NCI-H510A (cell line): ENCODE results near the gene TBCCD1.
"Not testable (repeated sequence)": the region's sequence is repeated elsewhere in the genome, so short reads cannot be mapped to it uniquely, and the experiment has no call there.

Source experiments
- DNase-seq: peaks from one replicate; lab custom pipeline; 2025; lab: John Stamatoyannopoulos, UW

TBCCD1 gene

DNA sequence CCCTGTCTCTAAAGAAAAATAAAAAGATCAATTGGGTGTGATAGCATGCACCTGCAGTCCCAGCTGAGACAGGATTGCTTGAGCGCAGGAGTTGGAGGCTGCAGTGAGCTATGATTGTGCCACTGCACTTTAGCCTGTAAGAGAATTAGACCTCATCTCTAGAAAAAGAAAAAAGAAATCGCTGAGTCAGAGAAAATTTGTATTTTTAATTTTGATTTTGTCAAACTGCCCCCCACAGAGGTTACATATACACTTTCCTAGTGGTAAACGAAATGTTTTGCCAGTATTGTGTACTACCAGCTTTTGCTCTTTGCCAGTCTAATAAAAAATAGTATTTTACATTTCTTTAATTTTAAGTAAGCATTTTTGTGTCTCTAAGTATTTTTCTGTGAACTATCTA, 17.6 kb downstream of the TBCCD1 start:
- no peak for DNase-seq

DNA sequence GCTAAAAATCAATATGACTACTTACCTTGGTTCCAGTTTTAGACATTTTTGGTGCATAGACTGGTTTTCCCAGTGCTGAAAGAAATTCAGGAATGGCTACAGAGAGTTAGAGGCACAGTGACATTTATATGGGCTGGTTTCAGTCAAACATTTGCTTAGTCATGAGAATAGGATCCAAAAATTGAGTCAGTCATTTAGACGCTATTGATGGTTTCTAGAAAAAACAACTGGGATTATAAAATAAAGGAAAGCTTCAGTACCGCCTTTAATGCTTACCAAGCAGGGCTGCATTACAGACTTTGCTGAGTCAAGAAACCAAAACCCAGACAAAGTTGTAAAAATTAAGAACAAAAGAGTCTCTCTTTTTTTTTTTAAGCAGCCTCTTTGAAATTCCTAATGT, 22.9 kb downstream of the TBCCD1 start, which contains the start of gene CRYGS:
Gene CRYGS (minus strand): TSS at position 100 of the 400 bp plus-strand sequence. CDS start 54 bp downstream, at position 46.
- no peak for DNase-seq

- DNase-seq = no peak
These were observed 26.3 kb downstream of the TBCCD1 start for GRCh38 chr3:186540835-186541226.

DNA sequence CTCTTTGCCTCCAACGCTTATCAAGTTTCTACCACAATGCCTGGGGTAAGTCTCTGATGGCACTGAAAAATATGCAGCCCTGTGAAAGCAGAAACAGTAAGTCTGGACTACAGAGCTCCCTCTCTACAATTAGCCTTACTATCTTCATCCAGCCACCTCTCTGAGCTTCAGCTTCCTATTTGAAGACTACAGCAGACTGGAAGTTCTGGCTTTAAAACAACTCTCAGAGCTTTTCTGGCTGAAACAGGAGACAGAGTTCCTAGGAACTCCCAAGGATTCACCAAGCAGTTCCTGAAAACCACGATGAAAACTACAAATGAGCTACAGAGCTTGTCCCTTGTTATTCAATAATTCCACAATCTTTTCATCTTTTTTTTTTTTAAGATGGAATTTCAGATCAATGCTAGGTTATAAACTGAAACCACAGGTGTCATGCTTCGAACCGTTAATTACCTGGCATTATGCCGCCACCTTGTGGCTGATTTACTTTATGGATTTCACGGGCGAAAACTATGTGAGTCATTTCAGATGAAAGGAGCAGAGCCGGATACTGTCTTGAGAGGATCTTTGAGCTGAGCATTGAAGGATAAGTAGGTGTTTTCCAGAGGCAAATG, 26.8 kb downstream of the TBCCD1 start:
- no peak for DNase-seq

- no peak for DNase-seq
These were observed 28.4 kb downstream of the TBCCD1 start for GRCh38 chr3:186538779-186539178.

- no peak for DNase-seq
These were observed 30.0 kb downstream of the TBCCD1 start for GRCh38 chr3:186536883-186537844.

GRCh38 chr3:186534113-186534669, 32.9 kb downstream of the TBCCD1 start:
- no peak for DNase-seq

- DNase-seq = no peak
These were observed 34.5 kb downstream of the TBCCD1 start for GRCh38 chr3:186532598-186533072.

DNA sequence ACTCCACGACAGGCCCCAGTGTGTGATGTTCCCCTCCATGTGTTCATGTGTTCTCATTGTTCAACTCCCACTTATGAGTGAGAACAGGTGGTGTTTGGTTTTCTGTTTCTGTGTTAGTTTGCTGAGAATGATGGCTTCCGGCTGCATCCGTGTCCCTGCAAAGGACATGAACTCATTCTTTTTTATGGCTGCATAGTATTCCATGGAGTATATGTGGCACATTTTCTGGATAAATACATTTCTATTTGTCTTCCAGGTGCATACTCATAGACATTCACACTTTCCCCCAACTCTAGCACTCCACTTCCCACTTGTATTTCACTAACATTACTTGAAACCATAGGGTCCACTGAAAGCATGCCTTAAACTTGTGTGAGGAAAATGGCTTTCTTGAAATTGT, 35.4 kb downstream of the TBCCD1 start:
- not testable (repeated sequence) for DNase-seq

GRCh38 chr3:186530415-186530814, 36.7 kb downstream of the TBCCD1 start:
- DNase-seq = no peak

DNA sequence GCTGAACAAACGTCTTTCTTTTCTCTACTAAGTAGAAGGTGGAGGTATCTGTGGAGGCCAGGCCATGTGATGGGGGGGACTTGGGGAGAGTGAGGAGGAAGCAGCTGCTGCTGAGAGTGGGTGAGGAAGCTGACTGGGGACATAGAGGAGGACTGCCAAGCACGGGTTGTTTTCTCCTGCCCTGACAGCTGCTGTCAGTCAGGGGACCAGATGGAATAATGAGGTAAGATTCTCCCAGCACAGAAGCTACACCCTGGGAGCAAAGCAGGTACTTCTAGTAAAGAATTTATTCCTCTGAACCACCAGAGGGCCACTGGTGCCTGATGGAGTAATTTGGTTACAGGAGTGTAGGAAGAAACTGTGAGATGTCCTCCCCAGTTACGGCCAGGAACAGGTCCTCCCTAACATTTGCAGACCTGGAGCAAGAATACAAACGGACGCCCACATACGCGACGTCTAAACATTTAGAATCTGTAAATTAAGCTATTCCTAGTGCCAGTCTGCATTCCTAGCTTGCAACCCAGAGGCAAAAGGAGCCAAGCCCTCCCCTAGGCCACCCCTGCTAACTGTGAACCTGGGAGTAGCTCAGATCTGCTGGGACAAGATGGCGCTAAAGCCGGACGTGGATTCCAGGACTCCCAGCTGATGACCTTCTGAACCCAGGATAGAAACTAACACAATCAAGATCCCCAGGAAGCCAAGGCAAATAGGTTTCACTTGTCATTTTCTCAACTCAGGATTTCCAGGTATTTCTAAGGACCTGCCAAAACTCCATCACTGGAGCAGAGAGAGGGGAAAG, 37.7 kb downstream of the TBCCD1 start:
- DNase-seq = no peak

DNA sequence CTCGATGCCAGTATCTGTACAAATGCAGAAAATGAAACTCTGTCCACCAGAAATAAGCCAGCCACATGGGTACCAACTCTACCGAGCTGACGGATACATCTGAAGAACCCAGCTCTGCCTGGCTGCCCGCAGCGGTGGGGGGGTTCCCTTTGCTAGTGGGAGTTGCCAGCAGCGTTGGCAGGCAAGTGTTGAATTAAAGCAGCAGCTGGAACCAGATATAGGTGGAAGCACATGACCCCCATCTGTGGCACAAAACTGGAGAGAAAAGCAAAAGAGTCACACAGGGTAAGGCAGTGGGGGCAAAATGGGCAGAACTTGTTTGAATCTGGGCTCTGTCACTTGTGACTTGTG, 40.9 kb downstream of the TBCCD1 start:
- DNase-seq = no peak

DNA sequence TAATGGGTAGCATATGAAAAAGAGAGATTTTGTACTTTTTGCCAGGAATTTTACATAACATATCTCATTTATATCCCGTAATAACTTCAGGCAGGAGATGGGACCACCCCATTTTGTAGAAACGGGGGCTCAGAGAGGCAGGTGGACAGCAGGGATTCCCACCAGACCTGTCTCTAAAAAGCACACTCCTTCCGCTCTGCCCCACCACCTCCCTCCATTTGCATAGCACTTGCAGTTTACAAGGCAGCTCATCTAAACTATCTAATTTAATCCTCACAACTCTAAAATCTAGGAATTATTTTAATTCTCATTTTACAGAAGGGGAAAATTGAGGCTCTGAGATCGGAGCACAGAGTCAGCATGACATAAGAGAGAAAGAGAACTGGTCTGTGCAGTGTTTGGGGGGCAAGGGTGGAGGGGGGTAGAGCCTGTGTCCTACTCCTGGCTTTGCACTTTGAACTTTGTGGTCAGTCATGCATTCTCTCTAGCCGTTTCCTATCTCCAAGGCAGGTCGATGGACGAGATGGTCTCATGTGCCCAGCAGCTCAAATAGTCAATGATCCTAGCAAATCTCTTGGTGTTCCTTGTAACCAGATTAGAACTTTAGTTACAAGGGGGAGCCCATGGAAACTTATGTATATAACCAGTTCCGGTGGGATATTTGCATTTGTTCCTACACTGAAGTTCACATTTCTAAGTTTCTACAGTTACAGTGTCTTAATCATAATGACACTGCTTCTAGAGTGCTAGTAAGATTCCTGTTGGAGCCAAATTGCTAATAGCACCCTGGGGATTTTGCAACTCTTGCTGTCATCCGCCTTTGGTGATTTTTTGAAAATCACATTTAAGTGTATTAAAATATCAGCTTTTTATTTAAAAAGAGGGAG, 41.5 kb downstream of the TBCCD1 start:
- no peak for DNase-seq

DNA sequence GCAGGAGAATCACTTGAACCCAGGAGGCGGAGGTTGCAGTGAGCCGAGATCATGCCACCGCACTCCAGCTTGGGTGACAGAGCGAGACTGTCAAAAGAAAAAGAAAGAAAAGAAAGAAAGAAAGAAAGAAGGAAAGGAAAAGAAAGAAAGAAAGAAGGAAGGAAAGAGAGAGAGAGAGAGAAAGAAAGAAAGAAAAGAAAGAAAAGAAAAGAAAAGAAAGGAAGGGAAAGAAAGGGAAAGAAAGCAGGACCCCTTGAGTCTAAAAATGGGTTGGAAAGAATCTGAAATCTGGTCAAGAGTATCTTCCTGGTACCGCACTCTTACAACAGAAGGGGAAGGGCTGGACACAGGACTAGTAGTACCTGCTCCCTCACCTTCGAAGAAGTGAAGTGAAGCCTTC, 42.5 kb downstream of the TBCCD1 start:
- DNase-seq = no peak

GRCh38 chr3:186523434-186523833, 43.7 kb downstream of the TBCCD1 start:
- no peak for DNase-seq

GRCh38 chr3:186523022-186523421, 44.1 kb downstream of the TBCCD1 start:
- no peak for DNase-seq

DNA sequence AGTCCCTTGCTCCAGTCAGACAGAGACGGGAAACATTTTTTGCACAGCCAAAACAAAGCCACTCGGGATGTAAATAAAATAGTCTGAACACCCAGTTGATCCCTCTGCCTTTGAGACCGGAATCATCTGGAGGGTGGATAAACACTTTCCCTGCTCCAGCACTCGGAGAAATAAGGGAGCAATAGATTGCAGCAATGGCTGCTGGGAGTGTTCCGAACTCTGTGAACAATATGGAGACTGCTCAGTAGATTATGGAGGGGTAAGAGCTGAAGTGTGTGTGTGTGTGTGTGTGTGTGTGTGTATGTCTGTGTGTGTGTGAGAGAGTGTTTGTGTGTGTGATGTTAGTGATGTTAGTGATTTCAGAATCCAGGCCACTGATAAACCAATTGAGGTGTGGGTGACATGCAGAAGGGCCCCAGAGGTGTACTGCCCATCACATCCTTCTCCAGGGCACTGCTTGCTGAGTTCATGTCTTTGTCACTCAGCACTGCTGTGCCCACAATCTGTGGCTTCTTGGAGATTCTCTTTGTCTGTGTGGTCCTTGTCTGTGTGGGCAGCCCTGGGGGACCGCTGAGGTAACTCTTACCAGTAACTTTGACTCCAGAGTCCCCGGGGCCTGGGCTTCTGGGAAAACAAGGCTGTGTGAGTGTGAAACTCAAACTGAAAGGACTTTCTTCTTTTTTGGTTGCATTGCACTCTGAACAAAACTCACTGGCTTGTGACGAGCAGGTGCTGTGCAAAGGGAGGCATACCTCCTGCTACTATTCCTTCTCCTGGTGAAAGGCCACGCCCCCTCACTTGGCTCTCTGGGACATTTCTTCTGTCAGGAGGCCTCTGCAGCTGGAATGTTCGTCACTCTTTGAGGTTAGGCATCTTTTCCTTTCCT, 45.9 kb downstream of the TBCCD1 start:
- no peak for DNase-seq

- no peak for DNase-seq
These were observed 46.7 kb downstream of the TBCCD1 start for GRCh38 chr3:186520431-186520830.

DNA sequence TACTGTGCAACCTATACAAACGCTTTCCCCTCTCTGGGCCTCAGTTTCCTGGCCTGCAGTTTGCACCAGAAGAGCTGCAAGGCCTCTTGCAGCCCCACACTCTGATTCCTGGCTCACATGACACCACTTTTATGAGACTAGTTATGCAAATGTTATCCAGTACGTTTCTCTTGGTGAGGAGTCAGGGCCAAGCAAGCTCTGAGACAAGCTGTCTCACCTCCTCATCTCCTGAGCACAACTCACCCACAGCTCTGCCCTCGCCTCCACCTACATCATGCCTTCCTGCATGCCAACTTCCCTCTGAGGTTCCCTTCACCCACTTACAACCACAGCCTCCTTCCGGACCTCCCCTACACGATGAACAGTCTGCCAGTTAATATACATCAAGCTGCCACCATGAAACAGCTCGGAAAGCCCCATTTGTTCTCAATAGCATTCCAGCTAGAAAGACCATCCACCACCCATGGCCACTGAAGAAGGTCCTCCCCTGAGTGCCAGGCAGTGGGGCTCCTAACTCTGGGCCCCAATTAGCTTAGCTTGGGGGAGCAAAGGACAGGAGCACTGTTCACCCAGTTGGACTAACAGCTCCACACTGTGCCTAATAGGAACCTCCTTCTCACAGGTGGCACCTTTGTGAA, 48.0 kb downstream of the TBCCD1 start:
- no peak for DNase-seq

DNA sequence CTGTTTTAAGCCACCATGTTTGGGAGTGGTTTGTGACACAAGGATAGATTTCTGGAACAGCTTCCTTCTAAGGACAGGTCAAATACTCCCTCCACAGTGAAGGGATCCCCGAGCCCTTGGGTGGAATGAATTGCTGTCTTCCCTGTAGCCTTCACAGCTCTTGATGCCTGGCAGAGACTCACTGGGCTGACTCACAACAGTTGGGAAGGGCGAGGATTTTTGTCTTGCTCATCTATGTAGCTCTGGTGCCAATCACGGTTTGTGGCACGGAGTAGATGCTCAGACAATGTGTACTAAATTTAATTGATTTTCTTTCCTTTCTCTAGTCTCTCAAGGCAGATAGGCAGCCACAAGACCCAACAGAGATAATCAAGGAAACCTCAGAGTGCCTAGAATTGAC, 49.9 kb downstream of the TBCCD1 start:
- DNase-seq = no peak
